Lung (tissue), 12 donors: ENCODE data around the gene TRPM5. TPM values are rescaled to one million over a fixed set of nuclear protein-coding genes. Genes with fewer than 3 reads are reported as not detected.

Experiments used
- ATAC-seq: fragments of 200-7000 bp; cut with Tn5 transposase; one replicate; pipeline ENCODE4 v1.9.1; 2020; ENCODE audit warnings: moderate number of reproducible peaks; ENCODE audit not compliant: insufficient read depth, low FRiP score
- DNase-seq, 3 donors: peaks; one replicate each; pipeline ENCODE4 v3.0.0-alpha.2; 2013 to 2017
- H3K27ac ChIP-seq, 2 donors: one replicate each; pipeline ENCODE4 v1.5.1; 2013; ENCODE audit warnings: mild to moderate bottlenecking in 2 of 2, moderate library complexity in 2 of 2, control low read depth in 1 of 2, inconsistent platforms in 1 of 2, low read depth in 1 of 2, low read length in 1 of 2
- H3K27me3 ChIP-seq, 3 donors: one replicate each; pipeline ENCODE4 v1.5.1; 2013; ENCODE audit warnings: low read length in 2 of 3; ENCODE audit not compliant: control insufficient read depth in 3 of 3, insufficient read depth in 3 of 3
- H3K36me3 ChIP-seq, 4 donors: one replicate each; pipeline ENCODE4 v1.5.1; 2013; ENCODE audit warnings: low read length in 4 of 4, mild to moderate bottlenecking in 1 of 4, moderate library complexity in 1 of 4; ENCODE audit not compliant: control insufficient read depth in 4 of 4, insufficient read depth in 4 of 4
- H3K4me1 ChIP-seq, 5 donors: one replicate each; pipeline ENCODE4 v1.5.1; 2013; ENCODE audit warnings: low read length in 5 of 5, mild to moderate bottlenecking in 2 of 5, moderate library complexity in 1 of 5; ENCODE audit not compliant: control insufficient read depth in 5 of 5, insufficient read depth in 5 of 5
- H3K4me3 ChIP-seq: one replicate; pipeline ENCODE4 v1.5.1; 2013; ENCODE audit warnings: mild to moderate bottlenecking, control low read depth, moderate library complexity
- H3K9ac ChIP-seq, 2 donors: one replicate each; pipeline ENCODE4 v1.5.1; 2013; ENCODE audit warnings: low read length in 2 of 2, control low read depth in 1 of 2; ENCODE audit not compliant: insufficient read depth in 1 of 2
- H3K9me3 ChIP-seq, 4 donors: one replicate each; pipeline ENCODE4 v1.5.1; 2013; ENCODE audit warnings: low read length in 3 of 4, mild to moderate bottlenecking in 1 of 4, moderate library complexity in 1 of 4; ENCODE audit not compliant: control insufficient read depth in 4 of 4, insufficient read depth in 3 of 4
- WGBS, 2 donors: extraction: QIAGEN DNeasy Blood & Tissue Kit; methylation state at CpG; one replicate each; pipeline ENCODE4 v1.1.7; 2013; 5-methylcytosine and 5-hydroxymethylcytosine counted together
- polyA plus RNA-seq, 2 donors: library from polyadenylated mRNA; stranded (reverse); fragments of 200-250 nt; gene quantifications; one replicate each; pipeline ENCODE4 v1.2.1, GENCODE V29; 2013
- total RNA-seq, 2 donors: library from RNA; depleted of rRNA in 1 of 2; stranded (reverse); fragments of >200 nt in 1 of 2; gene quantifications; one replicate each; pipeline ENCODE4 v1.2.1, GENCODE V29; 2014 to 2021
- TF ChIP-seq, protein P1 (sequence below): IDR thresholded peaks from 2 replicates; pipeline ENCODE4 v1.5.1; 2012; ENCODE audit warnings: mild to moderate bottlenecking; ENCODE audit errors: control extremely low read depth, extremely low read depth
- donor health status: control.
- donor health status: control.
- donor health status: Bipolar disorder and iron deficiency.
- donor health status: healthy.
- donor health status: DM: yes; HTN: yes; CAD: no.

Gene TRPM5
- total and polyA plus RNA-seq, 4 donors: 0.02 to 0.20 (median 0.11) TPM

GRCh38 chr11:2452321-2453012 lies 8.2 kb upstream of the TRPM5 start:
- peak; percentile 88 to 93 (median 93) for DNase-seq
- TF ChIP-seq, protein P1, sequence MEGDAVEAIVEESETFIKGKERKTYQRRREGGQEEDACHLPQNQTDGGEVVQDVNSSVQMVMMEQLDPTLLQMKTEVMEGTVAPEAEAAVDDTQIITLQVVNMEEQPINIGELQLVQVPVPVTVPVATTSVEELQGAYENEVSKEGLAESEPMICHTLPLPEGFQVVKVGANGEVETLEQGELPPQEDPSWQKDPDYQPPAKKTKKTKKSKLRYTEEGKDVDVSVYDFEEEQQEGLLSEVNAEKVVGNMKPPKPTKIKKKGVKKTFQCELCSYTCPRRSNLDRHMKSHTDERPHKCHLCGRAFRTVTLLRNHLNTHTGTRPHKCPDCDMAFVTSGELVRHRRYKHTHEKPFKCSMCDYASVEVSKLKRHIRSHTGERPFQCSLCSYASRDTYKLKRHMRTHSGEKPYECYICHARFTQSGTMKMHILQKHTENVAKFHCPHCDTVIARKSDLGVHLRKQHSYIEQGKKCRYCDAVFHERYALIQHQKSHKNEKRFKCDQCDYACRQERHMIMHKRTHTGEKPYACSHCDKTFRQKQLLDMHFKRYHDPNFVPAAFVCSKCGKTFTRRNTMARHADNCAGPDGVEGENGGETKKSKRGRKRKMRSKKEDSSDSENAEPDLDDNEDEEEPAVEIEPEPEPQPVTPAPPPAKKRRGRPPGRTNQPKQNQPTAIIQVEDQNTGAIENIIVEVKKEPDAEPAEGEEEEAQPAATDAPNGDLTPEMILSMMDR: no peak

GRCh38 chr11:2451916-2452315 lies 7.6 kb upstream of the TRPM5 start:
- TF ChIP-seq, protein P1: no peak
- H3K27ac ChIP-seq: no peak overlapping the region
- no peaks in the 10 kb centered on the region for H3K36me3 ChIP-seq
- ATAC-seq: no peak
- H3K4me1 ChIP-seq: peaks cover 0 to 15% (median 9%) of the 10 kb centered on the region in 5 donors
- WGBS, 2 donors: 75 to 88% methylated on average over 6 of the region's 6 CpGs
- H3K27me3 ChIP-seq: no peaks in the 10 kb centered on the region
- no peak overlapping the region for H3K4me3 ChIP-seq
- H3K9ac ChIP-seq: no peak overlapping the region
- H3K9me3 ChIP-seq: no peaks in the 10 kb centered on the region
- no peak for DNase-seq

More at GRCh38 chr11:2452321-2453012, 8.2 kb upstream of the TRPM5 start:
- Histone ChIP-seq H3K36me3 (no peaks in the 10 kb centered on the region), H3K9me3 (no peaks in the 10 kb centered on the region), H3K27me3 (no peaks in the 10 kb centered on the region), H3K9ac (no peak overlapping the region), H3K4me1 (peaks cover 0 to 12% (median 9%) of the 10 kb centered on the region in 5 donors), H3K27ac (no peak overlapping the region), H3K4me3 (no peak overlapping the region)
- no peak for ATAC-seq
- WGBS, 2 donors: 75 to 83% methylated on average over 20 of the region's 20 CpGs

DNA sequence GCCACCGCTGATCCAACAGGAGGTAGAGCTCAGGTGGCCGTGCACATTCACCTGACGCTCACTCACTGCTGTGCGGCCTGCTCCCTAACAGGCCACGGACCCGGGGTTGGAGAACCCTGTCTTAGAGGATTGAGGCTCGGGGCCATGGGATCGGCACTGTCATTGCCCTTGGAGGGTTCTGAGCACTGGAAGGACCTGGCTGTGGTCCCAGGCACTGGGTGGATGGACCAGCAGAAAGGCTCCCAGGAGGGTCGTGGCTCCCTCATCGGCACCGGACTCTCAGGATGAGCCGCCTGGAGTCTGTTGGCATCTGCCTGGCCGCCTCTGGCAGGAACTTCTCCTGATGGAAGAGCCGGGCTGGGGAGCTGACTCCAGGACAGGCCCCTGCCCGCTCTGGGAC lies 7.0 kb upstream of the TRPM5 start:
- H3K27ac ChIP-seq: no peak overlapping the region

More for the DNA sequence above, 7.0 kb upstream of the TRPM5 start:
- ATAC-seq: no peak
- no peak for DNase-seq
- Histone ChIP-seq H3K36me3 (no peaks in the 10 kb centered on the region), H3K9ac (no peak overlapping the region), H3K27me3 (peaks cover 0 to under 1% (median 0%) of the 10 kb centered on the region in 3 donors), H3K4me1 (peaks cover 0 to 20% (median 9%) of the 10 kb centered on the region in 5 donors), H3K4me3 (no peak overlapping the region), H3K9me3 (no peaks in the 10 kb centered on the region)
- WGBS, 2 donors: 95 to 96% methylated on average over 15 of the region's 15 CpGs
- TF ChIP-seq, protein P1: no peak
